ENCODE data around the gene FAM120A. TPM values are rescaled to one million over a fixed set of nuclear protein-coding genes. Genes with fewer than 3 reads are reported as not detected.

The FAM120A gene
- total and polyA plus RNA-seq, 9 of the 15 experiments (the other 6 are each of a cell fraction or from before 2014, with no cell fraction given) = 8.7 to 71.0 (median 42.2) TPM

- TF ChIP-seq PHF8 (IDR thresholded peaks at IDR 0.05; ENCODE audit: borderline replicate concordance, low read length) = peak; percentile 92
- no peak for TF ChIP-seq ZNF324 (CRISPR knock-in tag; IDR thresholded peaks at IDR 0.05)
- TF ChIP-seq ATF2 (CRISPR knock-in tag; IDR thresholded peaks at IDR 0.05) = no peak
- TF ChIP-seq NFATC3 (IDR thresholded peaks at IDR 0.05) = no peak
- TF ChIP-seq GATAD2B (IDR thresholded peaks at IDR 0.05; ENCODE audit: borderline replicate concordance) = peak; percentile 60; the same call in 1 of the 2 replicates
- no peak for TF ChIP-seq MEF2A (IDR thresholded peaks at IDR 0.05; ENCODE audit: control insufficient read depth, low read depth, low read length)
- no peak for TF ChIP-seq SRSF9 (IDR thresholded peaks at IDR 0.05; ENCODE audit: borderline replicate concordance, low read depth, low read length)
- no peak for TF ChIP-seq SNRNP70 (optimal IDR thresholded peaks at IDR 0.05; ENCODE audit: low read depth, low read length)
- TF ChIP-seq VEZF1 (CRISPR knock-in tag; IDR thresholded peaks at IDR 0.05) = peak; percentile 97
- TF ChIP-seq SP2 (IDR thresholded peaks at IDR 0.05; ENCODE audit: extremely low read depth, low read depth, low read length, poor library complexity, severe bottlenecking) = no peak
- TF ChIP-seq XRCC3 (IDR thresholded peaks at IDR 0.05) = no peak
- TF ChIP-seq ZNF146 (CRISPR knock-in tag; IDR thresholded peaks at IDR 0.05; ENCODE audit: unreplicated experiment) = no peak
- no peak for TF ChIP-seq MCM7 (IDR thresholded peaks at IDR 0.05)
- TF ChIP-seq RBM39 (optimal IDR thresholded peaks at IDR 0.05; ENCODE audit: low read depth, low read length) = no peak
- peak; percentile 46; the same call in 1 of the 2 replicates for TF ChIP-seq HCFC1 (IDR thresholded peaks at IDR 0.05; ENCODE audit: low read depth, low read length)
- TF ChIP-seq SMARCB1 (IDR thresholded peaks at IDR 0.05; ENCODE audit: insufficient read length, low read depth) = no peak
- TF ChIP-seq MAFF (IDR thresholded peaks at IDR 0.05; ENCODE audit: low read length) = no peak
- TF ChIP-seq ZBTB5 (IDR thresholded peaks at IDR 0.05) = no peak
- peak; percentile 89; the same call in 1 of the 2 replicates for TF ChIP-seq GTF2E2 (tag; IDR thresholded peaks at IDR 0.05)
- no peak for TF ChIP-seq DDX20 (tag; IDR thresholded peaks at IDR 0.05; ENCODE audit: low read depth)
- no peak for TF ChIP-seq CREB5 (CRISPR knock-in tag; IDR thresholded peaks at IDR 0.05)
- no peak for TF ChIP-seq ZBED1 (IDR thresholded peaks at IDR 0.05)
- peak; percentile 70 to 72 for TF ChIP-seq RAD21 (CRISPR knock-in tag; conservative IDR thresholded peaks at IDR 0.05 in 1 of 2, IDR thresholded peaks at IDR 0.05 in 1 of 2)
Observed at GRCh38 chr9:93566408-93567270, 115.2 kb downstream of the FAM120A start (continued).
